ENCODE measurements around the gene NCKAP5. TPM values are rescaled to one million over a fixed set of nuclear protein-coding genes. Genes with fewer than 3 reads are reported as not detected.

NCKAP5 gene
- total and polyA plus RNA-seq, 8 donors = 0.23 to 1.5 (median 0.44) TPM

DNA sequence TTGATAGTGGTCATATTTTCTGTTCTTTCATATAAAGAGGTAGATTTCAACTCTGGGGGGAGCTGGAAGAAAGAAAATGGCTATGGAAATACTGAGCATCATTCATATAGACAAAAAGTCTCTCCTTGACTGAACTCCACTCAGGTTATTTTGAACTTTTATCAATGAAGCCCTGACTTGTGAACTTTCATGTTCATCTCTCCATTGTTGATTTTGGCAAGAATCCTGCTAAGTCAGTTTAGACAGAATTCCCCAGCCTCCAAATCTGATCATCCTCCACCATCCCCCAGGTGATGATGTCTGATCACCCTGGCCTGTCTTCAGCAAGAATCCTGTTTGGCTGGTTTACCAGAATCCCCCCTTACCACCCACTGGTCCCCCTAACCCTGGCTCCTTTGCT, 395.0 kb downstream of the NCKAP5 start:
- H3K27me3 ChIP-seq = no peaks in the 10 kb centered on the region
- no peak overlapping the region for H3K4me3 ChIP-seq
- ATAC-seq (no peak), DNase-seq (no peak), FAIRE-seq (no peak)
- TF ChIP-seq, protein P1, sequence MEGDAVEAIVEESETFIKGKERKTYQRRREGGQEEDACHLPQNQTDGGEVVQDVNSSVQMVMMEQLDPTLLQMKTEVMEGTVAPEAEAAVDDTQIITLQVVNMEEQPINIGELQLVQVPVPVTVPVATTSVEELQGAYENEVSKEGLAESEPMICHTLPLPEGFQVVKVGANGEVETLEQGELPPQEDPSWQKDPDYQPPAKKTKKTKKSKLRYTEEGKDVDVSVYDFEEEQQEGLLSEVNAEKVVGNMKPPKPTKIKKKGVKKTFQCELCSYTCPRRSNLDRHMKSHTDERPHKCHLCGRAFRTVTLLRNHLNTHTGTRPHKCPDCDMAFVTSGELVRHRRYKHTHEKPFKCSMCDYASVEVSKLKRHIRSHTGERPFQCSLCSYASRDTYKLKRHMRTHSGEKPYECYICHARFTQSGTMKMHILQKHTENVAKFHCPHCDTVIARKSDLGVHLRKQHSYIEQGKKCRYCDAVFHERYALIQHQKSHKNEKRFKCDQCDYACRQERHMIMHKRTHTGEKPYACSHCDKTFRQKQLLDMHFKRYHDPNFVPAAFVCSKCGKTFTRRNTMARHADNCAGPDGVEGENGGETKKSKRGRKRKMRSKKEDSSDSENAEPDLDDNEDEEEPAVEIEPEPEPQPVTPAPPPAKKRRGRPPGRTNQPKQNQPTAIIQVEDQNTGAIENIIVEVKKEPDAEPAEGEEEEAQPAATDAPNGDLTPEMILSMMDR (IDR thresholded peaks at IDR 0.05) = no peak
- no peak overlapping the region for H3K27ac ChIP-seq
- intact Hi-C loops (cut with DNase I) = loop anchor here in 2 of 3 donors (5.0 kb wide), 2 partner anchors 626 to 631 kb away; no protein-coding TSS in a partner anchor
- no peaks in the 10 kb centered on the region for H3K9me3 ChIP-seq
- H3K4me1 ChIP-seq = no peaks in the 10 kb centered on the region
- H3K36me3 ChIP-seq = no peaks in the 10 kb centered on the region

DNA sequence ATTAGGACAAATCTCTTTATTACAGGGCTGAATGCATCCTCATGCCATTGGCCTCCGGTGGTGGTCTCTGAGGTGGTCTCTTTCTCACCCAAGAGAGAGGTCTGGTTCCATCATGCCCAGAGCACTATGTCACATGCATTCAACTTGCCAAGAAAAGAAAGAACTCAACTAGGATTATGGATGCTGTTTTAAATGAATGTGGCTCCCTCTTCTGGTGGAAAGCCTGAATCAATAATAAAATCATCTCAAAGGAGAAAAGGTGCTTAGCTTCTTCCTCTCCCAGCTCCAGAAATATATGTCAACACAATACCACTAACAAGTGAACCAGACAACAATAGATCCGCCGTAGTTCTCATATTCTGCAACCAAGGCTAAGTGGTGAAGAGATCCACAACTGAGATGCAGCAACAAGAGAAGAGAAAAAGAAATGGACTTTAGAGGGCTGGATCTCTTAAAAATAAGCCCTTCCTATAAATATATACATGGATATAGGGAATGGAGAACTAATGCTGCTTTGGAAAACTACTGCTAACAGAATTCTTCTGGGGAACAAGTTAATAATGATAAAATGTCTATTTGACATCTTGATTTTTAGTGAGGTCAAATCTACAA, 396.8 kb downstream of the NCKAP5 start:
- TF ChIP-seq, protein P1 (IDR thresholded peaks at IDR 0.05) = peak; percentile 21 to 45 (median 36)
- 16% methylated on average over 3 of the region's 3 CpGs for WGBS, 2 donors

DNA sequence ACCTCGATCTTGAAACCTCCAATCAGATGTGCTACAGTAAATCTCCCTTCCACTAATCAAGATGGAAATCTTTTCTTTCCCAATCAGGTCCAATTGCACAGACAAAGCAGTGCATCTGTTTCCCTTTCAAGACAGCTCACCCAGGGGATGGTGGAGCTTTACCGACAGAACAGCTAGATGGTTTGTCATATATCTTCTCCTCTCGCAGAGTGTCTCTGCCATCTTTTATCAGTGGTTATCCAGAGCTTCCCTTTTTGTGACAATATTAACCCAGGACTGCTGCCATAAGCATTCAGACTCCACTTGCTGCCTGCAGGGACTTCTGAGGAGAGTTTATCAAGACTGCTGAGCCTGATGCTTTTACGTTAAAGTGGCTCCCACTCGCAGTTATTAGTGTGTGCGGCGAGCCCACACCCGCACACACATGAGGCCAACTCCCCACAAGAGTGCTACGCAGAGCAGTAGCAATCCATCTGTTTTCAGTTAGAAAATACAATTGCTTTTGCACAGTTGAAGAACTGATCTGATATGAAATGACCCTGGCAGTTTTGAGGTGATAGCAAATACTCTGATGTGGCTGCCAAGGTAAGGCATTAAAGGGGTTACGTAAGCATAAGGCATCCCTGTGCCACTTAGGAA, 398.9 kb downstream of the NCKAP5 start:
- TF ChIP-seq, protein P1 (IDR thresholded peaks at IDR 0.05) = no peak
- H3K27me3 ChIP-seq = peaks cover 0 to 4% (median 0%) of the 10 kb centered on the region in 4 donors
- no peak for FAIRE-seq
- WGBS, 2 donors = 59 to 65% methylated on average over 10 of the region's 10 CpGs
- no peak overlapping the region for H3K4me3 ChIP-seq
- intact Hi-C loops (cut with DNase I) = no loop called here
- no peaks in the 10 kb centered on the region for H3K9me3 ChIP-seq
- H3K36me3 ChIP-seq = no peaks in the 10 kb centered on the region
- no peak for DNase-seq
- no peak overlapping the region for H3K27ac ChIP-seq
- no peaks in the 10 kb centered on the region for H3K4me1 ChIP-seq
- no peak for ATAC-seq

More for the DNA sequence above, 396.8 kb downstream of the NCKAP5 start:
- Histone ChIP-seq H3K36me3 (no peaks in the 10 kb centered on the region), H3K27ac (no peak overlapping the region), H3K27me3 (peaks cover 0 to under 1% (median 0%) of the 10 kb centered on the region in 4 donors), H3K4me1 (no peaks in the 10 kb centered on the region), H3K4me3 (no peak overlapping the region), H3K9me3 (no peaks in the 10 kb centered on the region)
- intact Hi-C loops (cut with DNase I) = loop anchor here in 2 of 3 donors (5.0 kb wide), 2 partner anchors 624 to 629 kb away; no protein-coding TSS in a partner anchor
- FAIRE-seq (no peak), DNase-seq (peak in 1 of 6 donors; percentile 16), ATAC-seq (peak; percentile 68 to 86 (median 84))

DNA sequence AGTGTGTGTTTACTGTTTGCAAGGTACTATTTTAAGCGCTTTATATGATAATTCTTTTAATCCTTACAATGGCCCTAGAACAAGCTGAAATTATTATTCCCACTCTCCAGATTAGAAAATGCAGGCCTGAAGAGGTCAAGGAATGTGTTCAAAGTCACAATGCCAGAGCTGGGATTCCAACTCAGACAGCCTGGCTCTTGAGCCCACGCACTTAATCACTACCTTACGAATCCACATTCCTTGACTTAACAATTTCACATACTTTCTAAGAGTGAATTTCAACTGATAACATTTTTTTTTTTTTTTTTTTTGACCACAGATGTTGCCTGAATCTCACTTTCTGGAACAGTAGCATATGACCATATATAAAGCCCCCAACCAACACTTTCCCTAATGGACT, 400.3 kb downstream of the NCKAP5 start:
- H3K36me3 ChIP-seq = no peaks in the 10 kb centered on the region
- no peak overlapping the region for H3K4me3 ChIP-seq
- no peaks in the 10 kb centered on the region for H3K4me1 ChIP-seq
- 88 to 93% methylated on average over 3 of the region's 3 CpGs for WGBS, 2 donors
- DNase-seq (no peak), ATAC-seq (no peak), FAIRE-seq (no peak)
- no peaks in the 10 kb centered on the region for H3K9me3 ChIP-seq
- TF ChIP-seq, protein P1 (IDR thresholded peaks at IDR 0.05) = no peak
- peaks cover 0 to 4% (median 0%) of the 10 kb centered on the region in 4 donors for H3K27me3 ChIP-seq
- intact Hi-C loops (cut with DNase I) = no loop called here
- H3K27ac ChIP-seq = no peak overlapping the region

DNA sequence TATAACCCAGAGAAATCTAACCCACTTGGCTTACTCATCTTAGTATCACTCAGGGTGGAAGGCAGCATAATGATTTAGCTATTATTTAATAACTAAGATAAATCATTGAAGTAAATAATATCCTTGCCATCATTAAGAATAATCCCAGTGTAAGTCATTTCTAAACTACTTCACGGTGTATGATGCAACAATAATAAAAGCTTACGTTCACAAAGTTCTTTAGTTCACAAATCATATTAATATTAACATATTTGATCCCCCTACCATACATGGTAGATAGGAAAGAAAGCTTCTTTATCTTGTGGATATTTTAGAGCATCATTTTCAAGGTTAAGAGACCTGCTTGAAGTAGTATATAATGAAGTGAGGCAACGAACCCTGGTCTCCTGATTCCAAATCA, 401.0 kb downstream of the NCKAP5 start:
- DNase-seq = no peak
- Histone ChIP-seq H3K27me3 (peaks cover 0 to 4% (median 0%) of the 10 kb centered on the region in 4 donors), H3K36me3 (no peaks in the 10 kb centered on the region), H3K4me3 (no peak overlapping the region), H3K27ac (no peak overlapping the region), H3K4me1 (no peaks in the 10 kb centered on the region), H3K9me3 (no peaks in the 10 kb centered on the region)
- 88 to 89% methylated on average over 3 of the region's 3 CpGs for WGBS, 2 donors
- TF ChIP-seq, protein P1 (IDR thresholded peaks at IDR 0.05) = no peak
- intact Hi-C loops (cut with DNase I) = no loop called here
- no peak for FAIRE-seq
- no peak for ATAC-seq

Measured in pancreas (tissue), 10 donors.